Measurements from ENCODE around the gene MYO9A.

DNA sequence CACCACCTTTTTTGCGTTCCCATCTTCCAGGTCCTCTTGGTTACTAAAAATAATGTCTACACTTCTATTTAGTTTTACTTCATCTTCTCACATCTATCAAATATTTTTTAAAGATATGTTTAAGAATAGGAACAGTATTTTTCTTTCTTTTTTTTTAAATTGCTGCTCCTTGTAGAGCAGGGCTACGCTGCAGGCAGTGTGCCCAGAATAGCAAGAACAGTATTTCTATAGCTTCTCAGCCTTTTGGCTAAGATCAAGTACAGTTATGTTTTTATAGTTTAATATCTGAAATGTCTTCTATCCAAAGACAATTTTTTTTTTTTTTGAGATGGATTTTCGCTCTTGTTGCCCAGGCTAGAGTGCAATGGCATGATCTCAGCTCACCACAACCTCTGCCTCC is 73.0 kb downstream of the MYO9A start:
- TF ChIP-seq ZFHX2 (tag by site-specific recombination; conservative IDR thresholded peaks at IDR 0.05) = no peak
- TF ChIP-seq, protein P1, sequence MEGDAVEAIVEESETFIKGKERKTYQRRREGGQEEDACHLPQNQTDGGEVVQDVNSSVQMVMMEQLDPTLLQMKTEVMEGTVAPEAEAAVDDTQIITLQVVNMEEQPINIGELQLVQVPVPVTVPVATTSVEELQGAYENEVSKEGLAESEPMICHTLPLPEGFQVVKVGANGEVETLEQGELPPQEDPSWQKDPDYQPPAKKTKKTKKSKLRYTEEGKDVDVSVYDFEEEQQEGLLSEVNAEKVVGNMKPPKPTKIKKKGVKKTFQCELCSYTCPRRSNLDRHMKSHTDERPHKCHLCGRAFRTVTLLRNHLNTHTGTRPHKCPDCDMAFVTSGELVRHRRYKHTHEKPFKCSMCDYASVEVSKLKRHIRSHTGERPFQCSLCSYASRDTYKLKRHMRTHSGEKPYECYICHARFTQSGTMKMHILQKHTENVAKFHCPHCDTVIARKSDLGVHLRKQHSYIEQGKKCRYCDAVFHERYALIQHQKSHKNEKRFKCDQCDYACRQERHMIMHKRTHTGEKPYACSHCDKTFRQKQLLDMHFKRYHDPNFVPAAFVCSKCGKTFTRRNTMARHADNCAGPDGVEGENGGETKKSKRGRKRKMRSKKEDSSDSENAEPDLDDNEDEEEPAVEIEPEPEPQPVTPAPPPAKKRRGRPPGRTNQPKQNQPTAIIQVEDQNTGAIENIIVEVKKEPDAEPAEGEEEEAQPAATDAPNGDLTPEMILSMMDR (tag by site-specific recombination; IDR thresholded peaks at IDR 0.05) = no peak
- TF ChIP-seq, protein P2, sequence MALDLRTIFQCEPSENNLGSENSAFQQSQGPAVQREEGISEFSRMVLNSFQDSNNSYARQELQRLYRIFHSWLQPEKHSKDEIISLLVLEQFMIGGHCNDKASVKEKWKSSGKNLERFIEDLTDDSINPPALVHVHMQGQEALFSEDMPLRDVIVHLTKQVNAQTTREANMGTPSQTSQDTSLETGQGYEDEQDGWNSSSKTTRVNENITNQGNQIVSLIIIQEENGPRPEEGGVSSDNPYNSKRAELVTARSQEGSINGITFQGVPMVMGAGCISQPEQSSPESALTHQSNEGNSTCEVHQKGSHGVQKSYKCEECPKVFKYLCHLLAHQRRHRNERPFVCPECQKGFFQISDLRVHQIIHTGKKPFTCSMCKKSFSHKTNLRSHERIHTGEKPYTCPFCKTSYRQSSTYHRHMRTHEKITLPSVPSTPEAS (tag by site-specific recombination; IDR thresholded peaks at IDR 0.05) = no peak
- no peak for TF ChIP-seq ZNF776 (tag by site-specific recombination; IDR thresholded peaks at IDR 0.05; ENCODE audit: borderline replicate concordance)
- TF ChIP-seq, protein P3, sequence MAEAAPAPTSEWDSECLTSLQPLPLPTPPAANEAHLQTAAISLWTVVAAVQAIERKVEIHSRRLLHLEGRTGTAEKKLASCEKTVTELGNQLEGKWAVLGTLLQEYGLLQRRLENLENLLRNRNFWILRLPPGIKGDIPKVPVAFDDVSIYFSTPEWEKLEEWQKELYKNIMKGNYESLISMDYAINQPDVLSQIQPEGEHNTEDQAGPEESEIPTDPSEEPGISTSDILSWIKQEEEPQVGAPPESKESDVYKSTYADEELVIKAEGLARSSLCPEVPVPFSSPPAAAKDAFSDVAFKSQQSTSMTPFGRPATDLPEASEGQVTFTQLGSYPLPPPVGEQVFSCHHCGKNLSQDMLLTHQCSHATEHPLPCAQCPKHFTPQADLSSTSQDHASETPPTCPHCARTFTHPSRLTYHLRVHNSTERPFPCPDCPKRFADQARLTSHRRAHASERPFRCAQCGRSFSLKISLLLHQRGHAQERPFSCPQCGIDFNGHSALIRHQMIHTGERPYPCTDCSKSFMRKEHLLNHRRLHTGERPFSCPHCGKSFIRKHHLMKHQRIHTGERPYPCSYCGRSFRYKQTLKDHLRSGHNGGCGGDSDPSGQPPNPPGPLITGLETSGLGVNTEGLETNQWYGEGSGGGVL (tag by site-specific recombination; IDR thresholded peaks at IDR 0.05) = no peak
